Lower lobe of right lung (tissue), 2 donors: ENCODE results near the gene BMP10. TPM values are rescaled to one million over a fixed set of nuclear protein-coding genes. Genes with fewer than 3 reads are reported as not detected.
A peak's percentile ranks its signal among the peaks of the same experiment; 100 is the strongest.

Experiments used
- ATAC-seq, 2 donors: fragments of 200-7000 bp; cut with Tn5 transposase; one replicate each; pipeline ENCODE4 v1.9.1; 2020 to 2022; ENCODE audit warnings: mild to moderate bottlenecking in 2 of 2, moderate library complexity in 2 of 2
- DNase-seq: peaks from one replicate; pipeline ENCODE4 v3.0.0-alpha.2; 2020
- H3K27ac ChIP-seq: fragments of 200-600 bp; one replicate; pipeline ENCODE4 v1.8.0; 2022
- H3K27me3 ChIP-seq: fragments of 200-600 bp; one replicate; pipeline ENCODE4 v1.8.0; 2022; ENCODE audit warnings: low read depth
- H3K36me3 ChIP-seq: fragments of 200-600 bp; one replicate; pipeline ENCODE4 v1.8.0; 2022; ENCODE audit warnings: mild to moderate bottlenecking
- H3K4me1 ChIP-seq: fragments of 200-600 bp; one replicate; pipeline ENCODE4 v1.8.0; 2022
- H3K4me3 ChIP-seq: fragments of 200-600 bp; one replicate; pipeline ENCODE4 v1.8.0; 2022; ENCODE audit warnings: mild to moderate bottlenecking
- H3K9me3 ChIP-seq: fragments of 200-600 bp; one replicate; pipeline ENCODE4 v1.8.0; 2022
- CTCF ChIP-seq: fragments of 200-600 bp; IDR thresholded peaks from one replicate; pipeline ENCODE4 v1.8.0; 2022; ENCODE audit warnings: antibody characterized with exemption, mild to moderate bottlenecking
- intact Hi-C: fragments of 100-400 bp; cut with DNase I; formaldehyde crosslinking; loops from one replicate; pipeline ENCODE4 v1.11.0; 2022
- total RNA-seq: library from RNA; stranded (reverse); fragmentation: NEBNext Ultra II Directional; extraction: Animal tissue kit (Norgen Biotek cat#: 25700); gene quantifications from one replicate; pipeline ENCODE4 v1.2.1, GENCODE V29; 2021
- donor health status: DM: no; HTN: yes; CAD: no; lungs with severe emphysema.

BMP10 gene
- total RNA-seq, 1 donor from 2014 or later: 0.24 TPM

- no peak for TF ChIP-seq CTCF
- DNase-seq (no peak), ATAC-seq (no peak)
- H3K4me1 ChIP-seq: peaks cover 53% of the 10 kb centered on the region
- no peaks in the 10 kb centered on the region for H3K27me3 ChIP-seq
- no peaks in the 10 kb centered on the region for H3K9me3 ChIP-seq
- no peak overlapping the region for H3K4me3 ChIP-seq
- intact Hi-C loops: loop anchor here (10.0 kb wide), 1 partner anchor 80 kb away; no protein-coding TSS in a partner anchor
- H3K27ac ChIP-seq: peak overlapping the region; percentile 50
- no peaks in the 10 kb centered on the region for H3K36me3 ChIP-seq
Observed at GRCh38 chr2:68834737-68835376, 36.3 kb downstream of the BMP10 start.

GRCh38 chr2:68833162-68833561 lies 38.0 kb downstream of the BMP10 start:
- intact Hi-C loops: loop anchor here (10.0 kb wide), 1 partner anchor 78 kb away; no protein-coding TSS in a partner anchor
- H3K27ac ChIP-seq: peak overlapping the region; percentile 83
- no peaks in the 10 kb centered on the region for H3K27me3 ChIP-seq
- DNase-seq: no peak
- H3K9me3 ChIP-seq: no peaks in the 10 kb centered on the region
- no peak for TF ChIP-seq CTCF
- H3K36me3 ChIP-seq: no peaks in the 10 kb centered on the region
- peaks cover 70% of the 10 kb centered on the region for H3K4me1 ChIP-seq
- no peak overlapping the region for H3K4me3 ChIP-seq
- ATAC-seq: no peak

- intact Hi-C loops: loop anchor here (10.0 kb wide), 1 partner anchor 78 kb away; no protein-coding TSS in a partner anchor
- Histone ChIP-seq H3K4me3 (no peak overlapping the region), H3K36me3 (no peaks in the 10 kb centered on the region), H3K27ac (peak overlapping the region; percentile 83), H3K4me1 (peaks cover 74% of the 10 kb centered on the region), H3K27me3 (no peaks in the 10 kb centered on the region), H3K9me3 (no peaks in the 10 kb centered on the region)
- ATAC-seq (peak; percentile 69 to 77), DNase-seq (peak; percentile 78)
- TF ChIP-seq CTCF: no peak
Observed at GRCh38 chr2:68832233-68832869, 38.8 kb downstream of the BMP10 start.

GRCh38 chr2:68831686-68832232 lies 39.4 kb downstream of the BMP10 start:
- Histone ChIP-seq H3K4me1 (peaks cover 68% of the 10 kb centered on the region), H3K36me3 (peaks cover 4% of the 10 kb centered on the region), H3K4me3 (no peak overlapping the region), H3K9me3 (no peaks in the 10 kb centered on the region), H3K27me3 (no peaks in the 10 kb centered on the region), H3K27ac (peak overlapping the region; percentile 83)
- intact Hi-C loops: loop anchor here (10.0 kb wide), 1 partner anchor 77 kb away; no protein-coding TSS in a partner anchor
- TF ChIP-seq CTCF: no peak
- ATAC-seq: no peak
- DNase-seq: no peak

GRCh38 chr2:68829749-68830148 lies 41.4 kb downstream of the BMP10 start:
- no peak for ATAC-seq
- no peak for TF ChIP-seq CTCF
- Histone ChIP-seq H3K4me1 (peaks cover 59% of the 10 kb centered on the region), H3K27ac (peak overlapping the region; percentile 75), H3K9me3 (no peaks in the 10 kb centered on the region), H3K27me3 (no peaks in the 10 kb centered on the region), H3K4me3 (no peak overlapping the region), H3K36me3 (peaks cover 21% of the 10 kb centered on the region)
- intact Hi-C loops: loop anchor here (10.0 kb wide), 1 partner anchor 75 kb away; no protein-coding TSS in a partner anchor
- no peak for DNase-seq
